Right atrium auricular region (tissue), 2 donors: ENCODE data around the gene PCNX1. TPM values are rescaled to one million over a fixed set of nuclear protein-coding genes. Genes with fewer than 3 reads are reported as not detected.

Source experiments
- DNase-seq: peaks from one replicate; pipeline ENCODE4 v3.0.0-alpha.2; 2019; ENCODE audit warnings: low spot score
- H3K27ac ChIP-seq, 2 donors: fragments of 200-600 bp; sonication (generic); 1 replicate in 1 of 2; 2 replicates in 1 of 2; pipeline ENCODE4 v1.5.1; 2016 to 2019
- H3K27me3 ChIP-seq, 2 donors: fragments of 200-600 bp; sonication (generic); one replicate each; pipeline versions ENCODE4 v1.5.1 to v1.6.0; 2017 to 2019
- H3K36me3 ChIP-seq: fragments of 200-600 bp; sonication (generic); one replicate; pipeline ENCODE4 v1.5.1; 2016
- H3K4me1 ChIP-seq, 2 donors: fragments of 200-600 bp; sonication (generic); one replicate each; pipeline versions ENCODE4 v1.5.1 to v1.6.0; 2017 to 2019
- H3K4me3 ChIP-seq, 2 donors: fragments of 200-600 bp; sonication (generic); 1 replicate in 1 of 2; 2 replicates in 1 of 2; pipeline ENCODE4 v1.5.1; 2017 to 2019; ENCODE audit warnings: mild to moderate bottlenecking in 1 of 2, moderate library complexity in 1 of 2
- H3K9me3 ChIP-seq, 2 donors: fragments of 200-600 bp; sonication (generic); one replicate each; pipeline ENCODE4 v1.5.1; 2019
- total RNA-seq, 2 donors: library from RNA; depleted of rRNA; stranded (reverse); fragments of >200 nt; gene quantifications; one replicate each; pipeline ENCODE4 v1.1.0, GENCODE V29; 2016
- TF ChIP-seq, protein P1 (sequence below), 2 donors: fragments of 200-600 bp; sonication (generic); IDR thresholded peaks; one replicate each; pipeline ENCODE4 v1.5.1; 2019; ENCODE audit warnings: antibody characterized with exemption in 2 of 2

Gene PCNX1
- total RNA-seq, 2 donors from 2014 or later: 36.4 to 39.2 TPM

- Histone ChIP-seq H3K36me3 (peaks cover 11% of the 10 kb centered on the region), H3K27me3 (no peaks in the 10 kb centered on the region), H3K27ac (no peak overlapping the region), H3K9me3 (no peaks in the 10 kb centered on the region), H3K4me3 (no peak overlapping the region), H3K4me1 (peaks cover 0 to 11% of the 10 kb centered on the region in 2 donors)
- TF ChIP-seq, protein P1, sequence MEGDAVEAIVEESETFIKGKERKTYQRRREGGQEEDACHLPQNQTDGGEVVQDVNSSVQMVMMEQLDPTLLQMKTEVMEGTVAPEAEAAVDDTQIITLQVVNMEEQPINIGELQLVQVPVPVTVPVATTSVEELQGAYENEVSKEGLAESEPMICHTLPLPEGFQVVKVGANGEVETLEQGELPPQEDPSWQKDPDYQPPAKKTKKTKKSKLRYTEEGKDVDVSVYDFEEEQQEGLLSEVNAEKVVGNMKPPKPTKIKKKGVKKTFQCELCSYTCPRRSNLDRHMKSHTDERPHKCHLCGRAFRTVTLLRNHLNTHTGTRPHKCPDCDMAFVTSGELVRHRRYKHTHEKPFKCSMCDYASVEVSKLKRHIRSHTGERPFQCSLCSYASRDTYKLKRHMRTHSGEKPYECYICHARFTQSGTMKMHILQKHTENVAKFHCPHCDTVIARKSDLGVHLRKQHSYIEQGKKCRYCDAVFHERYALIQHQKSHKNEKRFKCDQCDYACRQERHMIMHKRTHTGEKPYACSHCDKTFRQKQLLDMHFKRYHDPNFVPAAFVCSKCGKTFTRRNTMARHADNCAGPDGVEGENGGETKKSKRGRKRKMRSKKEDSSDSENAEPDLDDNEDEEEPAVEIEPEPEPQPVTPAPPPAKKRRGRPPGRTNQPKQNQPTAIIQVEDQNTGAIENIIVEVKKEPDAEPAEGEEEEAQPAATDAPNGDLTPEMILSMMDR (IDR thresholded peaks at IDR 0.05): no peak
- DNase-seq: no peak
These were observed 92.8 kb downstream of the PCNX1 start for GRCh38 chr14:71000091-71000490.

DNA sequence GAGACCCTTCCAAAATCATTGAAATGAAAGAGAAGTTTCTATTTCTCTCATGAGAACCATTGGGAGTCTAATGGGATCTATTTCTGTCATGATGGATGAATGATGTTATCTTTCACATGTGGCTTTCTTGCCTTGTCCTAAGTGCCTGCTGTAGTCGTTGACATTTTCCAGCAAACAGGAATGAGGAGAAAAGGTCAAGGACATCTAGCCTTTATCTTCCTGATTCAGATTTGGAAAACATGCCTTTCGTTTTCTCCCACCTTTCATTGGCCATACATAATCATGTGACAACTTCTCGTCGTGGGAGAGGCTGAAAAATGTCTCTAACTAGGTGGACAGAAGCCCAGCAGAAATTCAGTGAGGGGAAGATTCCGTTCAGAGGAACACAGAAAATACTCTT lies 94.5 kb downstream of the PCNX1 start:
- Histone ChIP-seq H3K4me3 (no peak overlapping the region), H3K27ac (no peak overlapping the region), H3K9me3 (no peaks in the 10 kb centered on the region), H3K4me1 (peaks cover 0 to 11% of the 10 kb centered on the region in 2 donors), H3K27me3 (no peaks in the 10 kb centered on the region), H3K36me3 (peaks cover 8% of the 10 kb centered on the region)
- DNase-seq: no peak
- TF ChIP-seq, protein P1 (IDR thresholded peaks at IDR 0.05): no peak

GRCh38 chr14:71003156-71003555 lies 95.9 kb downstream of the PCNX1 start:
- Histone ChIP-seq H3K36me3 (peaks cover 8% of the 10 kb centered on the region), H3K27ac (no peak overlapping the region)
- DNase-seq: no peak

GRCh38 chr14:71004481-71004880 lies 97.2 kb downstream of the PCNX1 start:
- no peaks in the 10 kb centered on the region for H3K27me3 ChIP-seq
- H3K4me3 ChIP-seq: no peak overlapping the region
- H3K9me3 ChIP-seq: no peaks in the 10 kb centered on the region
- no peak for DNase-seq
- peaks cover 0 to 11% of the 10 kb centered on the region in 2 donors for H3K4me1 ChIP-seq
- H3K27ac ChIP-seq: no peak overlapping the region
- TF ChIP-seq, protein P1 (IDR thresholded peaks at IDR 0.05): no peak
- peaks cover 8% of the 10 kb centered on the region for H3K36me3 ChIP-seq

More at GRCh38 chr14:71003156-71003555, 95.9 kb downstream of the PCNX1 start:
- TF ChIP-seq, protein P1 (IDR thresholded peaks at IDR 0.05): no peak
- no peaks in the 10 kb centered on the region for H3K27me3 ChIP-seq
- no peaks in the 10 kb centered on the region for H3K9me3 ChIP-seq
- no peak overlapping the region for H3K4me3 ChIP-seq
- H3K4me1 ChIP-seq: peaks cover 0 to 11% of the 10 kb centered on the region in 2 donors

- no peak for DNase-seq
- Histone ChIP-seq H3K9me3 (no peaks in the 10 kb centered on the region), H3K27ac (no peak overlapping the region), H3K4me3 (no peak overlapping the region), H3K27me3 (no peaks in the 10 kb centered on the region), H3K4me1 (peaks cover 0 to 11% of the 10 kb centered on the region in 2 donors), H3K36me3 (peaks cover 8% of the 10 kb centered on the region)
- TF ChIP-seq, protein P1 (IDR thresholded peaks at IDR 0.05): no peak
These were observed 97.8 kb downstream of the PCNX1 start for GRCh38 chr14:71005076-71005475.

GRCh38 chr14:71006200-71006563 lies 98.9 kb downstream of the PCNX1 start:
- Histone ChIP-seq H3K4me1 (peaks cover 0 to 7% of the 10 kb centered on the region in 2 donors), H3K9me3 (no peaks in the 10 kb centered on the region), H3K36me3 (peaks cover 8% of the 10 kb centered on the region), H3K27ac (no peak overlapping the region), H3K4me3 (no peak overlapping the region), H3K27me3 (no peaks in the 10 kb centered on the region)
- TF ChIP-seq, protein P1 (IDR thresholded peaks at IDR 0.05): no peak
- no peak for DNase-seq
